Coronary artery (tissue), 2 donors: Measurements from ENCODE around the gene CGB8.

Source experiments
- DNase-seq: peaks from one replicate; pipeline ENCODE4 v3.0.0-alpha.2; 2017; ENCODE audit warnings: low spot score
- H3K27ac ChIP-seq, 2 donors: fragments of 200-600 bp; sonication (generic); one replicate each; pipeline ENCODE4 v1.5.1; 2016 to 2019
- H3K4me3 ChIP-seq: fragments of 200-600 bp; sonication (generic); 2 replicates; pipeline ENCODE4 v1.5.1; 2016; ENCODE audit warnings: mild to moderate bottlenecking, moderate library complexity
- TF ChIP-seq, protein P1 (sequence below): fragments of 200-600 bp; sonication (generic); IDR thresholded peaks from one replicate; pipeline ENCODE4 v1.5.1; 2019; ENCODE audit warnings: antibody characterized with exemption

The CGB8 gene

DNA sequence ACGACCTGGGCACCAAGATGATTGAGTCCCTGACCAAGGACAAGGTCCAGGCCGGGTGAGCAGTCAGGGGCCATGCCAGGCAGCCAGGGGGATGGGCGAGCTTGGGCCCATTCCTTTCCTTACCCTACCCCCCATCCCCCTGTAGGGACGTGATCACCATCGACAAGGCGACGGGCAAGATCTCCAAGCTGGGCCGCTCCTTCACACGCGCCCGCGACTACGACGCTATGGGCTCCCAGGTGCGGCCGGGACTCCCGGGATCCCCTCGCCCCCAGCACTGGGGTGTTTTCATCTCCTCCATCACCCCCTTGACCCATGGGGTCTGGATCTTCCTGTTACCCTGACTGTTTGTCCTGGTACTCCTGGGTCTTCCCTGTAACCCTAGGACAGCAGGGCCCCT lies 39.1 kb downstream of the CGB8 start:
- no peak for DNase-seq
- TF ChIP-seq, protein P1, sequence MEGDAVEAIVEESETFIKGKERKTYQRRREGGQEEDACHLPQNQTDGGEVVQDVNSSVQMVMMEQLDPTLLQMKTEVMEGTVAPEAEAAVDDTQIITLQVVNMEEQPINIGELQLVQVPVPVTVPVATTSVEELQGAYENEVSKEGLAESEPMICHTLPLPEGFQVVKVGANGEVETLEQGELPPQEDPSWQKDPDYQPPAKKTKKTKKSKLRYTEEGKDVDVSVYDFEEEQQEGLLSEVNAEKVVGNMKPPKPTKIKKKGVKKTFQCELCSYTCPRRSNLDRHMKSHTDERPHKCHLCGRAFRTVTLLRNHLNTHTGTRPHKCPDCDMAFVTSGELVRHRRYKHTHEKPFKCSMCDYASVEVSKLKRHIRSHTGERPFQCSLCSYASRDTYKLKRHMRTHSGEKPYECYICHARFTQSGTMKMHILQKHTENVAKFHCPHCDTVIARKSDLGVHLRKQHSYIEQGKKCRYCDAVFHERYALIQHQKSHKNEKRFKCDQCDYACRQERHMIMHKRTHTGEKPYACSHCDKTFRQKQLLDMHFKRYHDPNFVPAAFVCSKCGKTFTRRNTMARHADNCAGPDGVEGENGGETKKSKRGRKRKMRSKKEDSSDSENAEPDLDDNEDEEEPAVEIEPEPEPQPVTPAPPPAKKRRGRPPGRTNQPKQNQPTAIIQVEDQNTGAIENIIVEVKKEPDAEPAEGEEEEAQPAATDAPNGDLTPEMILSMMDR: no peak
- Histone ChIP-seq H3K4me3 (no peak overlapping the region), H3K27ac (no peak overlapping the region)

DNA sequence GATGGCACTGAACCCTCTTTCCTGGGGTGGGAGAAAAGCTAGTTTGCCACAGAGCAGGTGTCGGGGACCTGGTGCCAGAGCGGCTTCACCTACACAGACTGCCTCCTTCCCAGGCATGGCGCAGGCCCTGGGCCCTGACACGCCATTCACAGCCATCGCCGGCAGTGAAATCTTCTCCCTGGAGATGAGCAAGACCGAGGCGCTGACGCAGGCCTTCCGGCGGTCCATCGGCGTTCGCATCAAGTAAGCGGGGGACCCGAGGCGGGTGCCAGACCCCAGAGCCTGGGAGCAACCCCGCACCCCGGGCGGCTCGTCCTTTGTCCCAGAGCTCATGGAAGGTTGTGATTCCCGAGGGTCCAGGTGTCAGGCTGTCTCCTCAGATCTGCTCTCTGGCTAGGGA lies 42.0 kb downstream of the CGB8 start:
- H3K4me3 ChIP-seq: no peak overlapping the region
- DNase-seq: no peak
- TF ChIP-seq, protein P1: no peak
- H3K27ac ChIP-seq: no peak overlapping the region

DNA sequence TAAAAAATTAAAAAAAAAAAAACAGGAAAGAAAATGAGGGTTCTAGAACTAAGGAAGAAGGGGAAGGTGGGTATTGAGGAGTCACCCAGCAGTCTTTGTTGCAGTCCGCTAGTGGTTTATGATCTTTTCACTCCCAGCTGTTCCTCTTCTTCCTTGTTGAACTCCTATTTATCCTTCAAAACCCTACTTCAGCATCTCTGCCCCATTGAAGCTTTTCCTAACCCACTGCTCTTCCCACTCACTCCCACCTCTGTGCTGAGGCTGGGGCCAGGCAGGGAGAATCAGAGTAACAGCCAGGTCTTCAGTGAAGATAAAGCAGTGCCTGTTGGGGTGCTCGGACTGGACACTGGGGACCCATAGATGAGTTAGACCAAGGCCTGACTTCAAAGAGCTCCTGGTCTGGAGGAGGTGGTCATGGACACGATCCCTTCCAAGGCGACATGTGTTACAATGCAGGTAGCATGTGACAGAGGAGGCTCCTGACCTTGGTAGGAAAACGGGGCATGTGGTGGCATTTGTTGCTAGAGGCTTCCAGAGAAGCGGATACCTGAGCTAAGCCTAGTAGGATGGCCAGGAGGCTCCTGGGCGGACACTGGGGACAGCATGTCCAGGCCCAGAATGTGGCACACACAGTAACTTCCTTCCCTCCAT lies 43.8 kb downstream of the CGB8 start:
- no peak for DNase-seq
- TF ChIP-seq, protein P1: no peak
- no peak overlapping the region for H3K4me3 ChIP-seq
- no peak overlapping the region for H3K27ac ChIP-seq

DNA sequence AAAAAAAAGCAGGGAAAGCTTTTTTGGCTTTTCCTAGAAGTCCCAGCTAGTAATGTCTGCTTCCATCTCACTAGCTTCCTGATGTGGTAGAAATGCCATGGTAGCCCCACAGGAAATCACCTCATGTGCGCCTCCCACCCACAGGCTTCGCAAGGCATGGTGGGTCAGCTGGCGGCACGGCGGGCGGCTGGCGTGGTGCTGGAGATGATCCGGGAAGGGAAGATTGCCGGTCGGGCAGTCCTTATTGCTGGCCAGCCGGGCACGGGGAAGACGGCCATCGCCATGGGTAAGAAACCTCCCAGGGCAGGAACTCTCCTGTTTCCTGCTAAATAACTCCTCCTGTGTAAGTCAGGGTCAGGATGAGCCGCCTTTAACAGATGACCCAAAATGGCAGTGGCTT lies 44.8 kb downstream of the CGB8 start:
- TF ChIP-seq, protein P1: no peak
- Histone ChIP-seq H3K27ac (no peak overlapping the region), H3K4me3 (no peak overlapping the region)
- DNase-seq: no peak

DNA sequence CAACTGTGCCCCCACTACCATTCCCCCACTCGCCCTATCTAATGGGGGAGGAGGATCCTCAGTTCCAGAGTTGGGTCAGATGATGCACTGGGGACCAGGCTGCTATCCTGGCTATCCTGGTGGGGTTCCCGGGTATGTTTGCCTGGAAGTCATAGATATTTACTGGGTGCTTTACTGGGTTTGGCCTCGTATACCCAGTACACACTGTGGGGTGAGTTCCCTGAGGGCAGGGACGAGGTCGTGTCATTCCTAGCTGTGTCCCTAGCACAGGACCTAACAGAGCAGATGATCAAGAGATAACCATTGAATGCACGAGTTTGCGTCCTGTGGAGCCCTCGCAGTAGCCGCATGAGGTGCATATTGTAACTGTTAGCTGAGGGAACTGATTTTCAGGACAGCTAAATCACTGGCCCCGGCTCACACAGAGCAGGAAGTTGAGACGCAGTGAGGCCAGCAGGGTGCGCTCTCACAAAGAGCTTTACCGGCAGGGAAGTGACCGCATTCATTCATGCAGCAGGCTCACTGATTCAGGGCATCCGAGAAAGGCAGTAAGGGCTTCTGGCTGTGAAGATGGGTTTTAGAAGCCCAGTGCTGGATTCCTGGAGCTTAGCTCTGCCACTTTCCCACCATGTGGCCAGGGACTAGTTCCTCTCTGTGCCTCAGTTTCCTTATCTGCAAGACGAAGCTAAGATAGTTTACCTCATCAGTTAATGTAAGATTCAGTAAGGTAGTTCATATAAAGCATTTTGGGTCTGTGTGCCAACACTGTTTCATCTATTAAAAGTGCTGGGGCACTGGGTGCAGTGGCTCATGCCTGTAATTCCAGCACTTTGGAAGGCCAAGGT lies 49.2 kb downstream of the CGB8 start:
- Histone ChIP-seq H3K4me3 (no peak overlapping the region), H3K27ac (no peak overlapping the region)
- DNase-seq: no peak
- TF ChIP-seq, protein P1: peak; percentile 27

DNA sequence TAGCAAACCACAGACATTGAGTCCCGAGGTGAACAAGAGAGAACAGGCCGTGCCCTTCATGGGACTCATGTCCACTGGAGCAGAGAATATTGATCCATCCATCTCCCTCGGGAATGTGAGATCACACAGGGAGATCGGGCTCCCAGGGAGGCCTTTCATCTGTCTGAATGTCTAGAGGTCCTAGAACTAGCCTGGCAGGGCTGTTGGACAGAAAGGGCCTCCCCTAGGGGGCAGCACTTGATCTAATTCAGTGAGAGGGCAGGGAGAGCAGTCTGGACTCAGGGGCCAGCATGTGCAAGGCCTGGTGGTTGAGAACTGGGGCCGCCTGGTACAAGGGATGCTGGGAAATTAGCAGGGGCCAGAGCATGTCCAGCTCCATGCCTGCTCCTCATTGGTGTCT lies 50.9 kb downstream of the CGB8 start:
- Histone ChIP-seq H3K4me3 (no peak overlapping the region), H3K27ac (no peak overlapping the region)
- no peak for DNase-seq
- TF ChIP-seq, protein P1: no peak
